ENCODE data around the gene PDX1. TPM values are rescaled to one million over a fixed set of nuclear protein-coding genes. Genes with fewer than 3 reads are reported as not detected.

Gene PDX1
- total RNA-seq, 1 donor from 2014 or later: not detected

- DNase-seq (ENCODE audit: low read depth): no peak
Measured at GRCh38 chr13:27922883-27923612, 3.2 kb downstream of the PDX1 start.

GRCh38 chr13:27923794-27924528 is 4.2 kb downstream of the PDX1 start:
- no peak for DNase-seq (ENCODE audit: low read depth)

- no peak for DNase-seq (ENCODE audit: low read depth)
Measured at GRCh38 chr13:27924529-27925141, 4.8 kb downstream of the PDX1 start.

GRCh38 chr13:27925220-27925991 is 5.6 kb downstream of the PDX1 start:
- no peak for DNase-seq (ENCODE audit: low read depth)

- no peak for DNase-seq (ENCODE audit: low read depth)
Measured at GRCh38 chr13:27926644-27927434, 7.0 kb downstream of the PDX1 start.

DNA sequence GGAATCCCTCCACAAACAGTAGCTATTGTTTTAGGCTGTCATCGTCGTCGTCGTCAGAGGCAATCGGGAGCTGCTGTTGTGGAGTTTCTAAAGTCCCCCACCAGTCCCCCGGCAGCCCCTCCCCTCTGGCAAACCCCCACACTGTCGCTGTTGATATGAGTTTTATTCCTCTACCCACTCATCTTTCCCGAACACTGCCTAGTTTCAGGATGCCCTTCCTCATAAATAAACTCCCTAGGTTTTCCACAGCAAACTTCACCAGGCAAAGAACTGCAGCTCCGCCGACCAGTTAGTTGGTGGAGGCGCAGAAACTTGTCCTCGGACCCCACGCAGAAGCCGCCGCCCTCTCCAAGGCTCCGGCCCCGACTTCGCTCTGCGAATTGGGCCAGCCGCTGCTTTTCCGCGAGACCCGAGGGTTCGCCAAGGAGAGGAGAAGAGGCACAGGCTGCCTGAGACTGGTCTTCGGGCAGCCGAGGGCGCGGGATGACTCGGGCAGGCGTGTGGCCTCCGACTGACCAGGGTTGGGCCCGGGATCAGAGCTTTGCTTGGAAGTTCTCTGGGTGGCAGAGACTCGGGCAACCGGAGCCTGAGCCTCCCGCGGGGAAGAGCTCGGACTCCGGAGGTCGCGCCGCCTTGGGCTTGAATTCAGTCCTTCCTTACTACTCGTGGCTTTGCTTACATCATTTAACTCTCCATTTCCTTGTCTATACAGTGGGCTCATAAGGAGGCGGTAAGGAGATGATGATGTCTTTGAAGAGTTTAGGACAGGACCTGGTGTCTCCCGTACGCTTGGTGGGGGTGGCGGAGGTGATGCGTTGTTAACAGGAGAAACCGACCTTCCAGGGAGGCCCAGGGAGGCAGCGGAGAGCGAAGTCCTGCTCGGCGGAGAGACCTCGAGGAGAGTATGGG is 7.9 kb downstream of the PDX1 start:
- DNase-seq (ENCODE audit: low read depth): no peak

DNA sequence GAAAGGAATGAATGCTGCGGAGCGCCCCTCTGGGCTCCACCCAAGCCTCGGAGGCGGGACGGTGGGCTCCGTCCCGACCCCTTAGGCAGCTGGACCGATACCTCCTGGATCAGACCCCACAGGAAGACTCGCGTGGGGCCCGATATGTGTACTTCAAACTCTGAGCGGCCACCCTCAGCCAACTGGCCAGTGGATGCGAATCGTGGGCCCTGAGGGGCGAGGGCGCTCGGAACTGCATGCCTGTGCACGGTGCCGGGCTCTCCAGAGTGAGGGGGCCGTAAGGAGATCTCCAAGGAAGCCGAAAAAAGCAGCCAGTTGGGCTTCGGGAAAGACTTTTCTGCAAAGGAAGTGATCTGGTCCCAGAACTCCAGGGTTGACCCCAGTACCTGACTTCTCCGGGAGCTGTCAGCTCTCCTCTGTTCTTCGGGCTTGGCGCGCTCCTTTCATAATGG is 8.6 kb downstream of the PDX1 start:
- no peak for DNase-seq (ENCODE audit: low read depth)

GRCh38 chr13:27928805-27929753 is 9.3 kb downstream of the PDX1 start:
- DNase-seq (ENCODE audit: low read depth): no peak

DNA sequence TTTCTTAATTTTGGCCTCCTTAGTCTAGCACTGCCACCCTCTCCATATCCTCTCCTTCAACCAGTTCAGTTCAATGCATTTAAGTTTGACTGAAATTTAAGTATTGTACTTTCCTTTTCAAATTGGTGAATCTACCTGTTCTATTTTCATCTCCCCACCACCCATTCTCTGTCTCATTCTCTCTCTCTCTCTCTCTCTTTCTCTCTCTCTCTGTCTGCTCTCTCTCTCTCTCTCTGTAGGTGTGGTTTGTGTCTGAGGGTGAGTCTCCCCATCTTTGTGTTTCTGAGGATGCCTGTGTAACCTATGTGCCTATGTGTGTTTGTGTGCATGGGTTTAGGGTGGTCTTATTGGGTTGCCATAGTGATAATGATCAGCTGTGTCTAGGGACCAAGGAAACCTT is 10.1 kb downstream of the PDX1 start:
- DNase-seq (ENCODE audit: low read depth): no peak

- DNase-seq (ENCODE audit: low read depth): no peak
Measured at GRCh38 chr13:27933118-27933517, 13.3 kb downstream of the PDX1 start.

DNA sequence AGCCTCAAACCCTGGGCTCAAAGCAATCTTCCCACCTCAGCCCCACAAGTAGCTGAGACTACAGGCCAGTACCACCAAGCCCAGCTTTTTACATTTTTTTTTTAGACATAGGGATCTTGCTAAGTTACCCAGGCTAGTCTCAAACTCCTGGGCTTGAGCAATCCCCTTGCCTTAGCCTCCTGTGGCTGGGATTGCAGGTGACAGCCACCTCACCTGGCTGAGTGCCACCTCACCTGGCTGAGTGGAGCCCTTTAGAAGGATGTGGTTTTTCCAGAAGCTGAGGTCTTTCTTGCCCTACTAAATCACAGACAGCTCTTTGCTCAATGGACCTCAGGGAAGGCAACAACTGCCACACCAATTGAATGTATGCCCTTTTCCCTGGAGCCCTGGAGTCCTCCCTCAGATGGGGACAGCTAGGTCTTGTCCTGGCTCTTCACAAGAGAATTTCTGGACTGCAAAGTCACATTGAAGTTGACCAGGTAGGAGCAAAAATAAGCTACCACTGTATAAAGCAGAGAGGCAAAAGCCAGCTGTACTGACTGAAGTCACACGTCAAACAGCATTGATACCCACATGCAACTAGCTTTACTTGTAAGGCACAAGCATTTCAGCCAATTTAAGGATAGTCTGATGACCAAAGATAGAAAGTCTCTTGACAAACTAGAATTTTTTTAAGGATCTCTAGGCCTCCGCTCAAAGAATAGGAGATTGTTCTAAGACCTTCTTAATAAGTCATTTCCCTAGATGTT is 14.0 kb downstream of the PDX1 start:
- no peak for DNase-seq (ENCODE audit: low read depth)

DNA sequence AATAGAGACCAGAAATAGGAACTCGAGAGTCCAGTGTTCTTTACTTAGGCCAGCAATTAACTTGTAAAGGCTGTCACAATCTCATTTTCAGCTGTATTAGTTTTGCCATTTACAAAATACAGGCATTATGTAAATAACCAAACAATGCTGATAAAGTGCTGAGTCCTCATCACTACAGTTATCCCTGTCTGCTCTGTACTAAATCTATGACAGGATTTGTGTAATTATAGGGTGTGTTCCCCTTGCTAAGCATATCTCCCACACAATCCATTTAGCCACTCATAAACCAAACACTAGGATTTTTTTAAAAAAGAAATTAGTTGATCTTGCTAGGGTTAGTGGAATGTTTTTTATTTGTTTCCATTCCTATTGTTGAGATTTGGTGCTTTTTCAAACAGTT is 23.2 kb downstream of the PDX1 start:
- DNase-seq (ENCODE audit: low read depth): no peak

GRCh38 chr13:27952876-27953675 is 33.3 kb downstream of the PDX1 start:
- peak; percentile 1 for DNase-seq (ENCODE audit: low read depth)

DNA sequence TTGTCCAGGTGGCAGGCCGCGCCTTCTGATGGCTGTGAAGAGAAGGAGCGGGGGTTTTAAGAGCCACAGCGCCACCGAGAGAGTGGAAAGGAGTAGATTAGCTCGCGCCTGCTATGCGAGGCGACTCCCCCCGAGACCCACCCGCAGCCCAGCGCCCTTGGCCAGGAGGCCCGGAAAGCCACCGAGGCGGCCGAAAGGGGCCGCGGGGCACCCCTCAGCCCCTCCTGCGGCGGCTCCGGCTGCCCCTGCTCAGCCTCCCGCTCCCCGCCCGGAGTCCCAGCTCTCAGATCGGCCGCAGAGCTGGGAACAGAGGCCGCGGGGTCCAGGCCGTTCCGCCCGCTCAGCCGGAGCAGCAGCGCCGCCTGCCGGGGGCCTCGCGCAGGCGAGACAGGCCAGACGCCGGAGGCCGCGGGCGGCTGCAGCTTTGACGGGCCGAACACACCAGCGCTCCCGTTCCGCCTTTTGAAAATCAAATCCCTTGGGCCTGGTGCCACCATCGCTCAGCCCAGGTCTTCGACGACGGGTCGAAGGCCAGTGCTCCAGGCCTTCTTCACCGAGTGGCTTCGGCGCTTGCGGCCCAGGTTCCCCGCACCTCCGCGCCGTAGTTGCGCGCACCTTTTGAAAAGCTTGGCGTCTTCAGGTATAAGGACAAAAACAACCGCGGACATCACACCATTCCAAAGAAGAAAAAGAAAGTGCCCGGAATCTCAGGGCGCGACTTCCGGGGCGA is 34.0 kb downstream of the PDX1 start:
- peak; percentile 27 for DNase-seq (ENCODE audit: low read depth)

DNA sequence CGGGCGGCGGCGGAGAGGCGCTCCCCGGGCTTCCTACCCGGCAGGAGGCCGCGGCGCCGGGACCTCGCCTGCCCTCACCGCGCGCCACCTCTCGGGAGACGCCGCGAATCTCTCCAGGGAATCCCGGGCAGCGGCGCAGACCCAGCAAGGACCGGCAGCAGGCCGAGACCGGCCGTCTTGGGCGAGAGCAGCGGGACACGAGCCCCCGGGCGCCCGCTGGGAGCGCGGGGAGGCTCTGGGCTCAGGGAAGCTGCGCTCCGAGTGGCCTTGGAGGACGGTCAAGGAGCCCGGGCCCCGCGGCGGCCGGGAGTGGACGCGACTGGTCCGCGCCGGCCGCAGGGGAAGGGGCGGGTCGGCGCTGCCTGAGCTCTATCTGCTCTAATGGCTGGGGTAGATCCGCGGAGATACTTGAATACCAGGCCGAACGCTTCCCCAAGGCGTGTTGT is 34.6 kb downstream of the PDX1 start:
- no peak for DNase-seq (ENCODE audit: low read depth)

- no peak for DNase-seq (ENCODE audit: low read depth)
Measured at GRCh38 chr13:27955014-27955591, 35.3 kb downstream of the PDX1 start.
